GM12878 (cell line): Measurements from ENCODE around the gene SLC36A4. TPM values are rescaled to one million over a fixed set of nuclear protein-coding genes. Genes with fewer than 3 reads are reported as not detected.
A peak's percentile ranks its signal among the peaks of the same experiment; 100 is the strongest.

Source experiments
- ATF7 ChIP-seq: fragments of 450-650 bp; IDR thresholded peaks from 2 replicates; pipeline ENCODE4 v1.6.1; 2016; ENCODE audit warnings: low read depth, mild to moderate bottlenecking
- BCLAF1 ChIP-seq: fragments of 450-650 bp; IDR thresholded peaks from 2 replicates; pipeline ENCODE4 v1.6.1; 2017; ENCODE audit warnings: antibody characterized with exemption, mild to moderate bottlenecking, moderate library complexity
- BHLHE40 ChIP-seq, 2 experiments: fragments of 450-650 bp in 1 of 2; IDR thresholded peaks; 2 replicates each; pipeline ENCODE4 v1.6.1; 2011 to 2017; ENCODE audit warnings: low read depth in 2 of 2, borderline replicate concordance in 1 of 2, improper control_type of control experiment in 1 of 2, low read length in 1 of 2, mild to moderate bottlenecking in 1 of 2
- CEBPB ChIP-seq, 2 experiments: fragments of 150-350 bp in 1 of 2; IDR thresholded peaks; 2 replicates each; pipeline ENCODE4 v1.6.1; 2012 to 2014; ENCODE audit warnings: low read depth in 2 of 2, low read length in 2 of 2, borderline replicate concordance in 1 of 2, inconsistent platforms in 1 of 2
- DPF2 ChIP-seq: fragments of 450-650 bp; IDR thresholded peaks from 2 replicates; pipeline ENCODE4 v1.6.1; 2017; ENCODE audit warnings: mild to moderate bottlenecking
- E2F8 ChIP-seq: fragments of 450-650 bp; IDR thresholded peaks from 2 replicates; pipeline ENCODE4 v1.6.1; 2018; ENCODE audit warnings: mild to moderate bottlenecking, low read depth, moderate library complexity; ENCODE audit not compliant: partially characterized antibody
- EGR1 ChIP-seq, 2 experiments: IDR thresholded peaks; 1 replicate in 1 of 2; 2 replicates in 1 of 2; pipeline ENCODE4 v1.6.1; 2011 to 2012; ENCODE audit warnings: low read depth in 2 of 2, low read length in 2 of 2, borderline replicate concordance in 1 of 2, mild to moderate bottlenecking in 1 of 2, moderate library complexity in 1 of 2
- ESRRA ChIP-seq: IDR thresholded peaks from 2 replicates; pipeline ENCODE4 v1.6.1; 2012; ENCODE audit warnings: mild to moderate bottlenecking, low read length, improper control_type of control experiment
- GATAD2B ChIP-seq: fragments of 450-650 bp; conservative IDR thresholded peaks from 2 replicates; pipeline ENCODE4 v1.6.1; 2017; ENCODE audit warnings: low read depth, mild to moderate bottlenecking, moderate library complexity
- LARP7 ChIP-seq: fragments of 450-650 bp; IDR thresholded peaks from 2 replicates; pipeline ENCODE4 v1.6.1; 2017; ENCODE audit warnings: mild to moderate bottlenecking
- MLLT1 ChIP-seq: fragments of 450-650 bp; IDR thresholded peaks from 2 replicates; pipeline ENCODE4 v1.6.1; 2016; ENCODE audit warnings: mild to moderate bottlenecking
- MTA2 ChIP-seq: fragments of 450-650 bp; IDR thresholded peaks from 2 replicates; pipeline ENCODE4 v1.6.1; 2016; ENCODE audit warnings: low read depth, mild to moderate bottlenecking, moderate library complexity
- NBN ChIP-seq: fragments of 450-650 bp; IDR thresholded peaks from 2 replicates; pipeline ENCODE4 v1.6.1; 2016
- NR2C1 ChIP-seq: fragments of 450-650 bp; IDR thresholded peaks from 2 replicates; pipeline ENCODE4 v1.6.1; 2017; ENCODE audit warnings: antibody characterized with exemption, mild to moderate bottlenecking, moderate library complexity
- NR2F1 ChIP-seq: fragments of 450-650 bp; conservative IDR thresholded peaks from 2 replicates; pipeline ENCODE4 v1.6.1; 2017; ENCODE audit warnings: mild to moderate bottlenecking
- POLR2AphosphoS5 ChIP-seq: IDR thresholded peaks from 2 replicates; pipeline ENCODE4 v1.6.1; 2011; ENCODE audit warnings: mild to moderate bottlenecking, low read length, inconsistent platforms
- TCF3 ChIP-seq: IDR thresholded peaks from 2 replicates; pipeline ENCODE4 v1.6.1; 2012; ENCODE audit warnings: low read depth, mild to moderate bottlenecking, low read length, borderline replicate concordance; ENCODE audit not compliant: insufficient read depth
- WRNIP1 ChIP-seq: IDR thresholded peaks from 2 replicates; pipeline ENCODE4 v1.6.1; 2011; ENCODE audit warnings: low read depth, low read length, improper control_type of control experiment, borderline replicate concordance
- ZNF207 ChIP-seq: fragments of 450-650 bp; IDR thresholded peaks from 2 replicates; pipeline ENCODE4 v1.6.1; 2014; ENCODE audit warnings: antibody characterized with exemption, mild to moderate bottlenecking, borderline replicate concordance
- polyA plus RNA-seq, 11 experiments: library from polyadenylated mRNA; depleted of rRNA in 4 of 11; unstranded in 6 of 11; stranded (reverse) in 5 of 11; fragments of >200 nt; fragmentation: Nextera tagmentation in 4 of 11; fragmentation: Illumina TruSeq in 1 of 11; extraction: Ambion mirVana in 4 of 11; extraction: Trizol in 1 of 11; gene quantifications; 1 replicate in 1 of 11; 2 replicates in 10 of 11; pipeline versions ENCODE4 v1.2.1 to v1.2.3, GENCODE V29; 2011 to 2016; ENCODE audit warnings: inconsistent platforms in 2 of 11, missing spikeins in 2 of 11, low read depth in 1 of 11
- total RNA-seq, 4 experiments: library from RNA; depleted of rRNA in 3 of 4; stranded (reverse); fragments of >200 nt in 3 of 4; fragmentation: Illumina TruSeq in 1 of 4; extraction: Trizol in 1 of 4; gene quantifications; 2 replicates each; pipeline versions ENCODE4 v1.2.1 to v1.2.3, GENCODE V29; 2013 to 2021

SLC36A4 gene
- total and polyA plus RNA-seq, 10 of the 15 experiments (the other 5 are each of a cell fraction or from before 2014, with no cell fraction given) = 1.4 to 12.5 (median 5.2) TPM

GRCh38 chr11:93197380-93198214, at the start of gene SLC36A4 (continued):
- TF ChIP-seq DPF2 (peak; percentile 84), NR2F1 (peak; percentile 82), ESRRA (no peak), NBN (no peak; the same call in none of the 2 replicates), NR2C1 (0 out of 2 replicates have a peak, but pooled peaks have one; percentile 31), ZNF207 (no peak), MTA2 (peak; percentile 24; the same call in 1 of the 2 replicates), E2F8 (no peak), MLLT1 (0 out of 2 replicates have a peak, but pooled peaks have one; percentile 23), GATAD2B (peak; percentile 89), ATF7 (peak; percentile 68), CEBPB (IDR thresholded peaks at IDR 0.05; ENCODE audit: borderline replicate concordance in 1 of 2, low read depth in 2 of 2, low read length in 2 of 2) (no peak), BHLHE40 (IDR thresholded peaks at IDR 0.05; ENCODE audit: borderline replicate concordance in 1 of 2, low read depth in 2 of 2, low read length in 1 of 2) (peak; percentile 49 to 62), POLR2AphosphoS5 (peak; percentile 76), TCF3 (peak; percentile 38; the same call in 1 of the 2 replicates), WRNIP1 (no peak), EGR1 (IDR thresholded peaks at IDR 0.05; ENCODE audit: borderline replicate concordance in 1 of 2, low read depth in 2 of 2, low read length in 2 of 2) (peak; percentile 52 to 86), BCLAF1 (0 out of 2 replicates have a peak, but pooled peaks have one; percentile 39), LARP7 (peak; percentile 97)
